ENCODE measurements around the gene RAB23.

DNA sequence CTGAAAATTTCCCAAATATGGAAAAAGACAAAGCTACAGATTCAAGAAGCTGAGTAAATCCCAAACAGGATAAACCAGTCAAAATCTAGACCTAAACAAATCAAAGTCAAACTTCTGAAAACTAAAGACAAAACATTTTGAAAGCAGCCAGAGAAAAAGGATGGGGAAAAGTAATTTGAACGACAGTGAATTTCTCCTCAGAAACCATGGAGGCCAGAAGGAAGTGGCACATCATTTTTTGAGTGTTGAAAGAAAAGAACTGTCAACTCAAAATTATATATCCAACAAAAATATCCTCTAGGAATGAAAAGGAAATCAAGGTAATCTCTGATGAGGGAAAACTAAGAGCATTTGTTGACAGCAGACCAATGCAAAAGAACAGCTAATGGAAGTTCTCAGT, 6.8 kb downstream of the RAB23 start:
- TF ChIP-seq CTCF (IDR thresholded peaks at IDR 0.05), result no peak
- TF ChIP-seq POLR2A (IDR thresholded peaks at IDR 0.05), result no peak
- TF ChIP-seq POLR2AphosphoS5 (IDR thresholded peaks at IDR 0.05), result no peak
